ENCODE results near the gene XPO5.

- TF ChIP-seq, protein P1, sequence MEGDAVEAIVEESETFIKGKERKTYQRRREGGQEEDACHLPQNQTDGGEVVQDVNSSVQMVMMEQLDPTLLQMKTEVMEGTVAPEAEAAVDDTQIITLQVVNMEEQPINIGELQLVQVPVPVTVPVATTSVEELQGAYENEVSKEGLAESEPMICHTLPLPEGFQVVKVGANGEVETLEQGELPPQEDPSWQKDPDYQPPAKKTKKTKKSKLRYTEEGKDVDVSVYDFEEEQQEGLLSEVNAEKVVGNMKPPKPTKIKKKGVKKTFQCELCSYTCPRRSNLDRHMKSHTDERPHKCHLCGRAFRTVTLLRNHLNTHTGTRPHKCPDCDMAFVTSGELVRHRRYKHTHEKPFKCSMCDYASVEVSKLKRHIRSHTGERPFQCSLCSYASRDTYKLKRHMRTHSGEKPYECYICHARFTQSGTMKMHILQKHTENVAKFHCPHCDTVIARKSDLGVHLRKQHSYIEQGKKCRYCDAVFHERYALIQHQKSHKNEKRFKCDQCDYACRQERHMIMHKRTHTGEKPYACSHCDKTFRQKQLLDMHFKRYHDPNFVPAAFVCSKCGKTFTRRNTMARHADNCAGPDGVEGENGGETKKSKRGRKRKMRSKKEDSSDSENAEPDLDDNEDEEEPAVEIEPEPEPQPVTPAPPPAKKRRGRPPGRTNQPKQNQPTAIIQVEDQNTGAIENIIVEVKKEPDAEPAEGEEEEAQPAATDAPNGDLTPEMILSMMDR (IDR thresholded peaks at IDR 0.05) = no peak
- TF ChIP-seq SIN3A (IDR thresholded peaks at IDR 0.05; ENCODE audit: borderline replicate concordance, insufficient read depth, low read depth, low read length) = no peak
Measured at GRCh38 chr6:43494321-43494720, 81.5 kb downstream of the XPO5 start.

Measured in Panc1 (cell line).